SK-N-SH (cell line): ENCODE measurements around the gene CCDC14. TPM values are rescaled to one million over a fixed set of nuclear protein-coding genes. Genes with fewer than 3 reads are reported as not detected.
A peak's percentile ranks its signal among the peaks of the same experiment; 100 is the strongest.

Source experiments
- CTCF ChIA-PET: fragments of 300-600, 350-600 bp; formaldehyde crosslinking; extraction: SDS; loops from one replicate; lab custom pipeline; 2021; lab: Yijun Ruan, JAX
- POLR2A ChIA-PET: fragments of 350-600 bp; sonication (Branson Sonifier 250); formaldehyde crosslinking; extraction: SDS; loops from one replicate; lab custom pipeline; 2020; ENCODE audit warnings: antibody characterized with exemption, inconsistent platforms; lab: Yijun Ruan, JAX
- DNase-seq: peaks from one replicate; pipeline ENCODE4 v3.0.0; 2012
- H2AFZ ChIP-seq: fragments of 200-600 bp; sonication (generic); 2 replicates; pipeline ENCODE4 v1.8.1; 2016; ENCODE audit warnings: antibody characterized with exemption, mild to moderate bottlenecking, low read depth
- H3F3A ChIP-seq: fragments of 200-600 bp; sonication (generic); replicated peaks from 2 replicates; pipeline ENCODE3; 2016; ENCODE audit warnings: antibody characterized with exemption, mild to moderate bottlenecking; ENCODE audit not compliant: insufficient read depth
- H3K27ac ChIP-seq, 2 experiments: fragments of 200-500 bp in 1 of 2; fragments of 200-600 bp in 1 of 2; sonication (Bioruptor generic) in 1 of 2; sonication (generic), shearing (Covaris generic) in 1 of 2; 2 replicates each; pipeline versions ENCODE4 v1.5.1 to v1.6.1; 2014 to 2016; ENCODE audit warnings: low read depth in 2 of 2, inconsistent platforms in 1 of 2, low read length in 1 of 2, mild to moderate bottlenecking in 1 of 2, mixed read lengths in 1 of 2
- H3K27me3 ChIP-seq: fragments of 200-600 bp; sonication (generic), shearing (Covaris generic); 2 replicates; pipeline ENCODE4 v1.6.1; 2016; ENCODE audit warnings: mixed run types; ENCODE audit not compliant: insufficient read depth
- H3K36me3 ChIP-seq, 2 experiments: fragments of 200-500 bp in 1 of 2; fragments of 200-600 bp in 1 of 2; sonication (Bioruptor generic) in 1 of 2; sonication (generic) in 1 of 2; replicated peaks in 1 of 2; 2 replicates each; pipeline versions ENCODE3 to v1.5.1; 2014 to 2016; ENCODE audit warnings: low read length in 1 of 2, mild to moderate bottlenecking in 1 of 2; ENCODE audit not compliant: insufficient read depth in 2 of 2, control insufficient read depth in 1 of 2
- H3K4me1 ChIP-seq, 2 experiments: fragments of 200-500 bp in 1 of 2; fragments of 200-600 bp in 1 of 2; sonication (Bioruptor generic) in 1 of 2; sonication (generic), shearing (Covaris generic) in 1 of 2; 2 replicates each; pipeline versions ENCODE4 v1.5.1 to v1.6.1; 2014 to 2016; ENCODE audit warnings: low read depth in 1 of 2, low read length in 1 of 2, mixed run types in 1 of 2; ENCODE audit not compliant: insufficient read depth in 2 of 2, control insufficient read depth in 1 of 2
- H3K4me2 ChIP-seq: fragments of 200-600 bp; sonication (generic), shearing (Covaris generic); 2 replicates; pipeline ENCODE4 v1.6.1; 2017; ENCODE audit warnings: mixed run types
- H3K4me3 ChIP-seq, 2 experiments: fragments of 200-500 bp in 1 of 2; fragments of 200-600 bp in 1 of 2; sonication (Bioruptor generic) in 1 of 2; sonication (generic), shearing (Covaris generic) in 1 of 2; 2 replicates each; pipeline versions ENCODE4 v1.5.1 to v1.8.1; 2014 to 2016; ENCODE audit warnings: low read depth in 2 of 2, inconsistent platforms in 1 of 2, low read length in 1 of 2, mild to moderate bottlenecking in 1 of 2, mixed read lengths in 1 of 2, moderate library complexity in 1 of 2
- H3K79me2 ChIP-seq: fragments of 200-600 bp; sonication (generic); 2 replicates; pipeline ENCODE4 v1.8.1; 2017; ENCODE audit warnings: mild to moderate bottlenecking; ENCODE audit not compliant: insufficient read depth
- H3K9ac ChIP-seq: fragments of 200-600 bp; sonication (generic); 2 replicates; pipeline ENCODE4 v1.6.1; 2017; ENCODE audit warnings: mixed run types
- H3K9me2 ChIP-seq: fragments of 200-600 bp; sonication (generic); 2 replicates; pipeline ENCODE4 v1.6.1; 2017; ENCODE audit warnings: mixed run types
- H3K9me3 ChIP-seq: fragments of 200-600 bp; sonication (generic); 2 replicates; pipeline ENCODE4 v1.6.1; 2017; ENCODE audit warnings: mixed run types, mild to moderate bottlenecking, moderate library complexity
- H4K20me1 ChIP-seq: fragments of 200-600 bp; sonication (generic); 2 replicates; pipeline ENCODE4 v1.6.1; 2017; ENCODE audit warnings: mild to moderate bottlenecking, mixed run types; ENCODE audit not compliant: insufficient read depth
- FOSL2 ChIP-seq: IDR thresholded peaks from 2 replicates; pipeline ENCODE4 v1.4.0; 2012; ENCODE audit warnings: low read depth, mild to moderate bottlenecking, moderate library complexity, borderline replicate concordance
- FOXM1 ChIP-seq: IDR thresholded peaks from 2 replicates; pipeline ENCODE4 v1.4.0; 2012; ENCODE audit warnings: low read depth, mild to moderate bottlenecking
- GATA2 ChIP-seq: sonication (generic); formaldehyde crosslinking; IDR thresholded peaks from 2 replicates; pipeline ENCODE4 v1.5.0; 2020; ENCODE audit warnings: mild to moderate bottlenecking, missing genetic modification reagents
- MAX ChIP-seq: IDR thresholded peaks from 2 replicates; pipeline ENCODE4 v1.4.0; 2012; ENCODE audit warnings: low read depth
- MEF2A ChIP-seq: IDR thresholded peaks from 2 replicates; pipeline ENCODE4 v1.4.0; 2012; ENCODE audit warnings: low read depth, borderline replicate concordance
- NRF1 ChIP-seq: IDR thresholded peaks from 2 replicates; pipeline ENCODE4 v1.6.1; 2012; ENCODE audit warnings: low read depth, mild to moderate bottlenecking, low read length
- TCF12 ChIP-seq: IDR thresholded peaks from 2 replicates; pipeline ENCODE4 v1.4.0; 2012
- TEAD4 ChIP-seq: IDR thresholded peaks from 2 replicates; pipeline ENCODE4 v1.4.0; 2012; ENCODE audit warnings: mild to moderate bottlenecking, borderline replicate concordance; ENCODE audit not compliant: insufficient read depth
- USF1 ChIP-seq: IDR thresholded peaks from 2 replicates; pipeline ENCODE4 v1.4.0; 2012; ENCODE audit warnings: low read depth, borderline replicate concordance
- YY1 ChIP-seq: IDR thresholded peaks from 2 replicates; pipeline ENCODE4 v1.4.0; 2012; ENCODE audit warnings: low read depth, mild to moderate bottlenecking
- WGBS: methylation state at CpG from one replicate; pipeline ENCODE4 v1.1.6; 2017; ENCODE audit warnings: low lambda C conversion rate; 5-methylcytosine and 5-hydroxymethylcytosine counted together
- polyA plus RNA-seq, 3 experiments: library from polyadenylated mRNA; depleted of rRNA; stranded (reverse); fragments of >200 nt; gene quantifications; 2 replicates each; pipeline ENCODE4 v1.2.3, GENCODE V29; 2012
- TF ChIP-seq, protein P1 (sequence below): IDR thresholded peaks from 2 replicates; pipeline ENCODE4; 2012
- TF ChIP-seq, protein P2 (sequence below): fragments of 200-600 bp; sonication (generic); IDR thresholded peaks from 2 replicates; pipeline ENCODE4 v1.6.1; 2017; ENCODE audit warnings: antibody characterized with exemption, mild to moderate bottlenecking, moderate library complexity
- TF ChIP-seq, protein P3 (sequence below): IDR thresholded peaks from 2 replicates; pipeline ENCODE4 v1.4.0; 2012; ENCODE audit warnings: low read depth, borderline replicate concordance

Gene CCDC14
- polyA plus RNA-seq, 1 of the 3 experiments (the other 2 are of a cell fraction) = 147 TPM

GRCh38 chr3:123876858-123877257 lies 84.2 kb downstream of the CCDC14 start:
- H2AFZ ChIP-seq = no peak overlapping the region
- POLR2A ChIA-PET = no interaction called here
- no peaks in the 10 kb centered on the region for H3K9me2 ChIP-seq
- DNase-seq = no peak
- H3K4me2 ChIP-seq = no peak overlapping the region
- CTCF ChIA-PET = interaction anchor here (0.9 kb wide), 1 partner anchor 12 kb away, joined by 3 read pairs; no protein-coding TSS in a partner anchor
- TF ChIP-seq FOXM1 = no peak
- TF ChIP-seq, protein P1, sequence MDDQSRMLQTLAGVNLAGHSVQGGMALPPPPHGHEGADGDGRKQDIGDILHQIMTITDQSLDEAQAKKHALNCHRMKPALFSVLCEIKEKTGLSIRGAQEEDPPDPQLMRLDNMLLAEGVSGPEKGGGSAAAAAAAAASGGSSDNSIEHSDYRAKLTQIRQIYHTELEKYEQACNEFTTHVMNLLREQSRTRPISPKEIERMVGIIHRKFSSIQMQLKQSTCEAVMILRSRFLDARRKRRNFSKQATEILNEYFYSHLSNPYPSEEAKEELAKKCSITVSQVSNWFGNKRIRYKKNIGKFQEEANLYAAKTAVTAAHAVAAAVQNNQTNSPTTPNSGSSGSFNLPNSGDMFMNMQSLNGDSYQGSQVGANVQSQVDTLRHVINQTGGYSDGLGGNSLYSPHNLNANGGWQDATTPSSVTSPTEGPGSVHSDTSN = peak; percentile 30; the same call in 1 of the 2 replicates
- TF ChIP-seq MAX = no peak
- TF ChIP-seq, protein P2, sequence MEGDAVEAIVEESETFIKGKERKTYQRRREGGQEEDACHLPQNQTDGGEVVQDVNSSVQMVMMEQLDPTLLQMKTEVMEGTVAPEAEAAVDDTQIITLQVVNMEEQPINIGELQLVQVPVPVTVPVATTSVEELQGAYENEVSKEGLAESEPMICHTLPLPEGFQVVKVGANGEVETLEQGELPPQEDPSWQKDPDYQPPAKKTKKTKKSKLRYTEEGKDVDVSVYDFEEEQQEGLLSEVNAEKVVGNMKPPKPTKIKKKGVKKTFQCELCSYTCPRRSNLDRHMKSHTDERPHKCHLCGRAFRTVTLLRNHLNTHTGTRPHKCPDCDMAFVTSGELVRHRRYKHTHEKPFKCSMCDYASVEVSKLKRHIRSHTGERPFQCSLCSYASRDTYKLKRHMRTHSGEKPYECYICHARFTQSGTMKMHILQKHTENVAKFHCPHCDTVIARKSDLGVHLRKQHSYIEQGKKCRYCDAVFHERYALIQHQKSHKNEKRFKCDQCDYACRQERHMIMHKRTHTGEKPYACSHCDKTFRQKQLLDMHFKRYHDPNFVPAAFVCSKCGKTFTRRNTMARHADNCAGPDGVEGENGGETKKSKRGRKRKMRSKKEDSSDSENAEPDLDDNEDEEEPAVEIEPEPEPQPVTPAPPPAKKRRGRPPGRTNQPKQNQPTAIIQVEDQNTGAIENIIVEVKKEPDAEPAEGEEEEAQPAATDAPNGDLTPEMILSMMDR = peak; percentile 46
- no peak for TF ChIP-seq YY1
- 0 out of 2 replicates have a peak, but pooled peaks cover 5% of the 10 kb centered on the region for H3K9me3 ChIP-seq
- H3K4me1 ChIP-seq = peaks cover 13 to 25% of the 10 kb centered on the region in 2 experiments; a peak in 3 of 4 replicates
- H3K27ac ChIP-seq = no peak overlapping the region; a peak in 1 of 4 replicates
- peaks cover 100% of the 10 kb centered on the region for H3K79me2 ChIP-seq
- no peak overlapping the region for H3K4me3 ChIP-seq
- H3K27me3 ChIP-seq = no peaks in the 10 kb centered on the region
- no peak overlapping the region for H3K9ac ChIP-seq
- peaks cover 5% of the 10 kb centered on the region; the same call in 1 of the 2 replicates for H4K20me1 ChIP-seq
- peaks cover 32% of the 10 kb centered on the region for H3F3A ChIP-seq
- H3K36me3 ChIP-seq = peaks cover 69 to 76% of the 10 kb centered on the region in 2 experiments

DNA sequence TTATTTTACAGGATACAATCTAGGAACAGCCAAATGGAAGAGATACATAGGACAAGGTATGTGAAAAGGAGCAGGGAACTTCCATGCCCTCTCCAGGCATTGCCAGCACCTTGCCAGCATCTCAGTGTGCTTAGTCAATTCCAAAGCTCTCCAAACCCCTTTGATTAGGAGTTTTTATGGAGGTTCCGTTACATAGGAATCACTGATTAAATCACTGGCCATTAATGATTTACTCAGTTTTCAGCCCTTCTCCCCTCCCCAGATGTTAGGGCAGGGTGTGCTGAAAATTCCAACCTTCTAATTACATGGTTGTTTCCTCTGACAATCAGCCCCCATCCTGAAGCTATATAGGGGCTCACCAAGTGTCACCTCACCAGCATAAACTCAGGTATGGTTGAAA lies 88.4 kb downstream of the CCDC14 start:
- 86% methylated on average over 1 of the region's 1 CpG for WGBS
- H3K9me3 ChIP-seq = 0 out of 2 replicates have a peak, but pooled peaks cover 5% of the 10 kb centered on the region
- peaks cover 5% of the 10 kb centered on the region; the same call in 1 of the 2 replicates for H4K20me1 ChIP-seq
- H3K79me2 ChIP-seq = peaks cover 99% of the 10 kb centered on the region
- H3K4me2 ChIP-seq = no peak overlapping the region
- no peak for TF ChIP-seq FOSL2
- no peak for TF ChIP-seq FOXM1
- TF ChIP-seq USF1 = no peak
- no peak for TF ChIP-seq TCF12
- TF ChIP-seq MEF2A = no peak
- TF ChIP-seq YY1 = no peak
- TF ChIP-seq GATA2 (CRISPR knock-in tag) = no peak
- TF ChIP-seq NRF1 = no peak
- TF ChIP-seq, protein P3, sequence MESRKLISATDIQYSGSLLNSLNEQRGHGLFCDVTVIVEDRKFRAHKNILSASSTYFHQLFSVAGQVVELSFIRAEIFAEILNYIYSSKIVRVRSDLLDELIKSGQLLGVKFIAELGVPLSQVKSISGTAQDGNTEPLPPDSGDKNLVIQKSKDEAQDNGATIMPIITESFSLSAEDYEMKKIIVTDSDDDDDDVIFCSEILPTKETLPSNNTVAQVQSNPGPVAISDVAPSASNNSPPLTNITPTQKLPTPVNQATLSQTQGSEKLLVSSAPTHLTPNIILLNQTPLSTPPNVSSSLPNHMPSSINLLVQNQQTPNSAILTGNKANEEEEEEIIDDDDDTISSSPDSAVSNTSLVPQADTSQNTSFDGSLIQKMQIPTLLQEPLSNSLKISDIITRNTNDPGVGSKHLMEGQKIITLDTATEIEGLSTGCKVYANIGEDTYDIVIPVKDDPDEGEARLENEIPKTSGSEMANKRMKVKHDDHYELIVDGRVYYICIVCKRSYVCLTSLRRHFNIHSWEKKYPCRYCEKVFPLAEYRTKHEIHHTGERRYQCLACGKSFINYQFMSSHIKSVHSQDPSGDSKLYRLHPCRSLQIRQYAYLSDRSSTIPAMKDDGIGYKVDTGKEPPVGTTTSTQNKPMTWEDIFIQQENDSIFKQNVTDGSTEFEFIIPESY = no peak
- TF ChIP-seq TEAD4 = no peak
- no peak overlapping the region for H3K9ac ChIP-seq
- H3K4me3 ChIP-seq = no peak overlapping the region
- peaks cover 56 to 70% of the 10 kb centered on the region in 2 experiments for H3K36me3 ChIP-seq
- no peaks in the 10 kb centered on the region for H3K9me2 ChIP-seq
- ChIA-PET POLR2A (no interaction called here), CTCF (interaction anchor here (1.2 to 2.4 kb wide), 3 partner anchors 9 to 149 kb away, joined by 3 to 7 read pairs (median 3); no protein-coding TSS in a partner anchor)
- no peaks in the 10 kb centered on the region for H3K27me3 ChIP-seq
- H2AFZ ChIP-seq = no peak overlapping the region
- peaks cover 38% of the 10 kb centered on the region for H3F3A ChIP-seq
- H3K27ac ChIP-seq = peak overlapping the region; percentile 21 to 28; a peak in 2 of 4 replicates
- peaks cover 4 to 30% of the 10 kb centered on the region in 2 experiments for H3K4me1 ChIP-seq
- no peak for DNase-seq
